ENCODE data around the gene SIDT1.

SIDT1 gene

DNA sequence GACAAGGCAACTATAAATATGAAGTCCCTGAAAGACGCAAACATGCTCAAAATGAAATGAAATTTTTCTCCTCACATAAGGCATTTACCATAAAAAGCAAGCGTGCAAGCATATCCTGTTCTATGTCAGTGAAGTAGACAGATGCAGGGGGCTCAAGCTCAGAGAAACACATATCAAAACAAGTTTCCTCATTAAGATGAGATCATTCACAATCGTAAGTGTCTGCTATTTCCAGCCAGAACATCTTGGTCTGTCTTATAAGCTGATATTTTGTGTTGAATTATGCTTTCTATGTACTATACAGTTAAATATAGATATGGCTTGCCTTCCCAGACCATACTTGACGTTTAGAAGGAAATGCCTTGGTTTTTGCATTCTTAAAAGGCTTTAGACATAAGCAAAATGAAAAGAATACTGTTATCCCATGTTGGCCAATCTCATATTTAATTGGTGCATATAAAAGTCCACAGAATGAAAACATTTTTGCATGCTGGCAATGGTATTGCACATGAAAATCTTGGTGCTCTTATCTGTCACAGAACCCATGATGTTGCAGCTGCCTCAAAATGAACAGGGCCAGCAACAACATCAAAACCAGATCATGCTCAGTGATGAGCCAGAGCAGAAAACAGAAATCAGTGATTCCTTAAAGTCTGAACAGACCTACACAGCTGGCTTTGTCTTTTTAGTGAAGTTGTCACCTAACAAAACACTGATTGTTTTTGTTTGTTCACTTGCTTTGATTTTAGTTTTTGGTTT lies 65.4 kb downstream of the SIDT1 start:
- no peak for DNase-seq (ENCODE audit: low spot score)

DNA sequence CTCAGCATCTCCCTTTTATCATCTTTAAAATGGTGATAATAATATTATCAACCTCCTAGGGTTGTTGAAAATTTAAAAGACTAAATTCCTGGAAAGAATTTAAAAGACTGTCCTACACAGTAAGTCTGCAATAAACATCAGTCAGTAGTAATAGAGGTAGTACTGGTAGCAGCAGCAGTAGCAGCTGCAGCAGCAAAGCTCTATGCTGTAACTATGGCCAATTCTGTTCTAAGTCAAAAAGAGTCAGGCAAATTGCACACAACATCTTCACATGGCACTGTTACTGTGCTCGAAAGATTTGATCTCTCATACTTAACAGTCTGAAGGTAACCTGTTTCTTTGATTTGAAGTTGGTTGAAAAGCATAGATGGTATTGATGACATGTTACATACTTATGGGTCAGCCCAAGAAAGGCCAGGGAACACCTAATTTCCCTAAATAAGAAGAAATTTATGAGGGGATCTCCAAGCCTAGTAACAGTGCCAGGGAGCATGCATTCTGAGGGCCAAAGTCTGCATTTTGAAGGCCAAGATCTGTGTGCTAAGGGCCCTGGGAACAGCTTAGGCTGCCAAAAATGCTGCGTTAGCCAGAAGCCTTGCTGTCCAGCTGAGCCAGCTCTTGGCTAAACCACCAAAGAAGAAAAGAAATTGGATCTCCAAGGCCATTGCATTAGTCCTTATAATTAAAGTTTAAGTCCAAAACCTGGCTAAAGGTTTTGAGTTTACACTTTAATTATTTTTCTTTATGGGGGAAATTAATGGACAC lies 68.2 kb downstream of the SIDT1 start:
- no peak for DNase-seq (ENCODE audit: low spot score)

DNA sequence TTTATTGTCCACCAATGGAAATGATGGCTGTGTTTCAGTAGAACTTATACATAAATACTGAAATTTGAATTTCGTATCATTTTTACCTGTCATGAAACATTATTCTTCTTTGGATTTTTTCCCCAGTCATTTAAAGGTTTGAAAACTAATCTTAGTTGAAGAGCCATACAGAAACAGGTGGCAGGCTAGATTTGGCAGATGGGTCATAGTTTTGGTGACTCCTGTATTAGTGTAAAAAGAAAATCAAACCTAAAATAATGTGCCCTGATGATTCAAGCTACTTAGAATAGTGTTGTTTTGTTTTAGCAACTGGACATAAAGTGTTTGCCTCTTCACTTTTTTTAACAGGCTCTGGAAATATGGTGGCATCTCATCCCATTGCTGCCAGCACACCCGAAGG lies 68.9 kb downstream of the SIDT1 start:
- no peak for DNase-seq (ENCODE audit: low spot score)

DNA sequence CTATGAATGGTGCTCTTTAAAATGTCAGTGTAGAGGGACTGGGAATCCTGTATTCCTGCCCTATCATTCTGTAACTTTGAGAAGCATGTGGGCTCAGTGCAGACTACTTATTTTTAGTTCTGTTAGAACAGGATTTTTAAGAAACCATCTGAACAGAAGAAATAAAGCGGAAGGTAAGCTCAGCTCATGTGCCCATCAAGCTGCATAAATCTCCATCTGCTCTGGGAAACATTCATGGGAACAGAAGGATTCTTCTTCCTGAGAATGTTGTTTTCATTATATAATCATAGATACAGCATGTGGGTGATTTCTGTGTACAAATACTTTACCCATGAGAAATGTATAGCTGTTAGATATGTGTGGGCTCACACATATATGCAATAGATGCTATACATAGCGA lies 69.9 kb downstream of the SIDT1 start:
- DNase-seq (ENCODE audit: low spot score) = no peak

DNA sequence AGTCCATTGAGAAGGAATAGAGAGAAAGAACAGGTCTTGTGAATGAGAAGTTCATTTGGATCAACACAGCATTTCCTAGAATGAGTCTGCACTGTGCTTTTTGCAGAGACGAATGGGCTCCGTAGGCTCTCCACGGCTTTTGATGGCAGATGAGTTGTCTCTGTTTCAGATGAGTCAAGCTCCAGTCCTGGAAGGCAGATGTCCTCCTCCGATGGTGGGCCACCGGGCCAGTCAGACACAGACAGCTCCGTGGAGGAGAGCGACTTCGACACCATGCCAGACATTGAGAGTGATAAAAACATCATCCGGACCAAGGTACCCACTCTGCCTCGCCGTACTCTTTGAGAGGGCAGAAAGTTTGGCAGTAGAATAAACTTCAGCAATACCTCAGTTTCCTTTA lies 70.5 kb downstream of the SIDT1 start:
- no peak for DNase-seq (ENCODE audit: low spot score)

DNA sequence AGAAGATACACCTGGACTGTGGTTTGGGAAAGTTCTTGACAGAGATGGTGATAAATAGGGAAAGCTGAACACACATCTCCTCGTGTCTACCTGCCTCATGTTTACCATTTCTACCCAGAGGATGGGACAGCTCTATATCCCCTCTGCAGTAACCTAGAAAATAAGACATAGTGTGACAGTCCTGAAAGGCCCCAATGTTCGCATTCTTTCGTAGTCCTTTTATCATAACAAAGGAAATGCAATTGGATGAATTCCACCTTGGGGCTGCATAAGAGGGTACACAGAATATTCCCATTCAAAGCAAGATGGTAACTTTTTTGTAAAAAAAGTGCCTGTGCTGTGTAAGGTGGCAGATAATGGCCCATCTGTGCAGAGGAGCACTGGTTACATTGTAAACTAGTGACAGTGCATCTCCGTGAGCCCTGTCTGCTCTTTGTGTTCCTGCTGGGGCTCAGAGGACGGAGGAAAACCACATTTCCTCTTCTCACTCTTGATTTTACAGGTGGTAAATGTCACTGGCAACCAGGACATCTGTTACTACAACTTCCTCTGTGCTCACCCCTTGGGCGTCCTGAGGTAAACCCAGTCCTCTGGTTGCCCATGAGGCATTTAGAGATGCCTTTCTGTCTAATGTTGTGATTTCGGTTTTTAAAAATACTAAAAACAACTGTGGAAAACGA lies 74.3 kb downstream of the SIDT1 start:
- DNase-seq (ENCODE audit: low spot score) = no peak

DNA sequence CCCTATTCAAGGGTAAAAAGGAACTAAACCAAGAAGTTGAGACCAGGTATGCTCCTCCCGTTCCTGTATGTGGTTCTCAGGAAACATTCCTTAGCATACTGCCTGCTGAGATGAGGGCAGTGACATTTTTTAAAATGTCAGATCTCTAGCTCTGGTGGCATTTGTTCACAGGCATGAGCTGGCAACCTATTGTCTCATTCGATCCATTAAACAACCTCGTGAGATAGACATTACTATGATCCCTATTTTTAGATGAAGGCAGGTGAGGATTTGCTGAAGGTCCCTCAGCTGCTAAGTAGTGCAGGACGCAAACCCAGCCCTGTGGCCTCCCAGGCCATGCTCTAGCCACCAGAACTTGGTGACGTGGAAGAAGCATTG lies 74.9 kb downstream of the SIDT1 start:
- DNase-seq (ENCODE audit: low spot score) = no peak

DNA sequence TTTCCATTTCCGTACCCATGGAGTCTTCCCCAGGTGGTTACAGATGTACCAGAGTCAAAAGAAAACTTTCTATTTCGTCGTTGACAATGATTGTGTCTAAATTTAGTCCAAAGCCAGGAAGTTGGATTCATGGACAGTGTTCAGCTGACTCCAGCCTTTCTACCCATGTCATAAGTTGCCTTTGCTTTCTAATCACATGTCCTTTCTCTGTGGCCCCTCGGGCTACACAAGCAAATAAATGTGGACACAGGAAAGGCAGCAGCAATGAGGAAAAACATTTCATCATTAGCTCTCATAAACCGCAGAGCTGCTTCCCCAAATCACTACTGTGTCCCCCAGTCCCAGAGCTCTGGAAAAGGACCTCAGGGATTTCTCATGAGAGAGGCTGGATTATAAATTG lies 82.0 kb downstream of the SIDT1 start:
- peak; percentile 67 for DNase-seq (ENCODE audit: low spot score)

DNA sequence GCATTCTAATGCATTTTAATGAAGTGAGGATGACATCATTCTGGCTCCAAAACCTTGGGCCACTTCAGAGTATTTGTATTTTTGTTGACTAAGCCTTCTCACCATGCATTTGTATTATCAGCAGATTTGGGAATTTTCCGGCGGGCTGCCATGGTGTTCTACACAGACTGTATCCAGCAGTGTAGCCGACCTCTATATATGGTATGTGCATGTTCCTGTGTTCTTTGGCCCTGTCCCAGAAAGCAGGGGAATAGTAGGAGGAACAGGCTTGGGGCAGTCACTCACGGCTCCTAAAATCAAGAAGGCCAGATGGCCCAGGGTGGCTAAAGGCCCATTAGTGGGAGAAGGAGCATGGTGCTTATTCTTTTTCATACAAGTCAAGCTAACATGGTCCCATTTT lies 83.6 kb downstream of the SIDT1 start:
- no peak for DNase-seq (ENCODE audit: low spot score)

DNA sequence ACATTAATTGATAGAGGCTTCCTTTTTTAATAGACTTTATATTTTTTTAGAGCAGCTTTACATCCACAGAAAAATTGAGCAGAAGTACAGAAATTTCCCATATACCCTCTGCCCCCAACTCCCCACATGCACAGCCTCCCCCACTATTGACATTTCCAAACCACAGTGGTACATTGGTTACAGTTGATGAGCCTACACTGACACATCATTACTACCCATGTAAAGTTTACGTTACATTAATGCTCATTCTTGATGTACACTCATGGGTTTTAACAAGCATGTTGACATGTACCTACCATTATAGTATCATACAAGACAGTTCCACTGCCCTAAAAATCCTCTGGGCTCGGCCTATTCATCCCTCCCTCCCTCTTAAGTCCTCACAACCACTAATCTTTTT lies 85.4 kb downstream of the SIDT1 start:
- DNase-seq (ENCODE audit: low spot score) = no peak

DNA sequence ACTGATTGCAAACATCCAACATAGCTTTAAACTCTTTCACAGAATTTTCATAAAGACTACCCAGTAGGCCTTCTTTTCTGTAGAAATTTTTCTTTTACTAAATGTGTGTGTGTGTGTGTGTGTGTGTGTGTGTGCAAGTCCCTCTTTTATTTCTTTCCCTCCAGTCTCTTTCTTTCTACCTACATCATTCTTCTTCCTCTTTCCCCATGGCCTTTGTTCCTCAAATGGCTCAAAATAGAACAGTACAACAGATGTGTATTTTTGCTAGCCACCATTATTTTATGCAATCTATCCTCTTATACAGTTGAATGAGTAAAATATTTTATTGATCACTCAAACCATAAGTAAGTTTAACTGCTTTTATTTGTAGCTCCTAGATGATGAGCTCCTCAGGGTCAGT lies 87.7 kb downstream of the SIDT1 start:
- DNase-seq (ENCODE audit: low spot score) = no peak

DNA sequence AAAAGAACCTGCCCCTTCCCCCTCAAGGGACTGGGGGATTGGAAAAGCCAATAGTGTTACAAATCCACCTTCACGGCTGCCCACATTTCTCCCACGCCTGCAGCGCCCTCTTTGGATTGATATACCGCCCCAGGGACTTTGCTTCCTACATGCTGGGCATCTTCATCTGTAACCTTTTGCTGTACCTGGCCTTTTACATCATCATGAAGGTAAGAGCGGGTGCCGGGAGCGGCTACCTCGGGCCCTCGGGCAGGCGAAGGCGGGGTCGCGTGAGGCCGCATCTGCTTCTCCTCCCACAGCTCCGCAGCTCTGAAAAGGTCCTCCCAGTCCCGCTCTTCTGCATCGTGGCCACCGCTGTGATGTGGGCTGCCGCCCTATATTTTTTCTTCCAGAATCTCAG lies 91.0 kb downstream of the SIDT1 start:
- no peak for DNase-seq (ENCODE audit: low spot score)

DNA sequence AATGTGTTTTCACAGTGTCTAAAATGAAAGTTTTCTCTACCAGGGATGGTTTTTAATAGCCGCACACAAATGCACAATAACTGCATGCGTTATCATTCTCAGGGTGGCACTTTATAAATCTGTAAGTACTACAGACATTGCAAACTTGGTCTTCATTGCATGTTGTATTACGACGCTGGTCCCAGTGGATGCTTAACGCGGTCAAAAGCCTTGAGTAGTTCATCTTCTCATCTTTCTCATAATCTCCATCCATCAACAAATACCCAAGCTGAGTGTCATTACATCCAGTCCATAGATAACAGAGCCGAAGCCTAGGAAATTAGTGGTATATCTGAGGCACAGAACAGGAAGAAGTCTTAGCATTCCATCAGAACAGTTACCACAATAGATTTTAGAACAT lies 91.5 kb downstream of the SIDT1 start:
- no peak for DNase-seq (ENCODE audit: low spot score)

DNA sequence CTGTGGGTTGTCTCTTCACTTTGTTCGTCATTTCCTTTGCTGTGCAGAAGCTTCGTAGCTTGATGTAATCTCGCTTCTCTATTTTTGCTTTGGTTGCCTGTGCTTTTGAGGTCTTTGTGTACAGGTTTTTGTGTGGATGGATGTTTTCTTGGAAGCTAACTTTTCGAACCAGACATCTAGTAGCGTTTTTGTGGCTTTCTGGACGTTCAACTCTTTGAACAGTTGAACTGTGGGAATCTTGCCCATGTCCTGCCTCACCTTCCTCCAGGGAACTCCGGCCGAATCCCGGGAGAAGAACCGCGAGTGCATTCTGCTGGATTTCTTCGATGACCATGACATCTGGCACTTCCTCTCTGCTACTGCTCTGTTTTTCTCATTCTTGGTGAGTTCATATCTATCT lies 93.5 kb downstream of the SIDT1 start:
- no peak for DNase-seq (ENCODE audit: low spot score)

DNA sequence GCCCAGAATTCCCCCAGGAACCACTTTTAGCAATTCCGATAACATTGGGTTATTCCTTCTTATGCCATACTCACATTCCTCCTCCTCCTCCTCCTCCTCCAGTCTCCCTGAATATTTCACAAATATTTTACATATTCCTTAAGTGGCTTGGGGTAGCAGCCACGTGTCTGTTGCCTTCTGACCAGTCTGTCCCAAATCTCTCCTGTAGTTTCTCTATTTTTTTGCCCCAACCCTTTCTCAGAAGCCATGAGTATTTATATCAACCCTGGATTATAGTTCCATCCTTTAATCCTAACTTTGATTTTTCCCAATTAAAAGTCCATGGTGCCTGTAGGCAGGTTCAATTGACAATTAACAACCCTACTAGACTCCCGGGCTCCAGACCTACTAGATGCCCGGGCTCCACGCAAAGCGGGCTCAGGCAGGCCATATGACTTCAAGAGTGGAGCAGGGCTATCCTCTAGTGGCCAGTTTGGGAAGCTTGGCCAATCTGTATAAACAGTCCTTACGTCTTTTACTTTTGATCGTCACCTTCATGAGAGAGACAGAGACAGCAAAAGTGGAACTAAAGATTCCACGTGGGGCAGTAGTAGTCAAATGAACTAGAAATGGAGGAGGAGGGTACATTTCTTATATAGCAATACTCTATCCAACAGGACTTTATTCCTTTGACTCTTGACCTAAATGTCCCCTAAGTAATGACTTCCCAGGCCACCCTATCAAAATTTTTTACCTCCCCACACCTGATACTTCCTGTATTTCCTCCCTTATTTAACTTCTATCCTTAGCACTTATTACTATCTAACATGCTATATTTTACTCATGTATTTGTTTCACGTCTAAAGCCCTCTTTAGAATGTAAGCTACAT lies 94.4 kb downstream of the SIDT1 start:
- peak; percentile 82 for DNase-seq (ENCODE audit: low spot score)

DNA sequence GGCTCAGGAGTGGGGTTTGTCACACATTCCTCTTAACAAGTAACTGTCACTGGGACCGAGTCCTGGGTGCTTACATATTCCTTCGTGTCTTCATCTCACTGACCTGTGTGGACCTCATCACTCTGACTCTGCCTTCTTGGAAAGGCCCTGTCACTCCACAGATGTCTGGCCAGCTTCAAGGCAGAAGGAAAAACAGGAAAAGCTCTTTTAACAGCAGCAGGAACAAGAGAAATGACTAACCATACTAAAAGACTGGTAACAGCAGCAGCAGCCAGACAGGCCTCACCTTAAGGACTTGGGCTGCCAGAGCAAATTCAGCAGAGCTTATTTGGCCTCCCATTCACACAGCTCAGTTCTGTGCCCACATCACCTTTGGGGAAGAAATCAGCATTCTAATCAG lies 96.0 kb downstream of the SIDT1 start:
- no peak for DNase-seq (ENCODE audit: low spot score)

DNA sequence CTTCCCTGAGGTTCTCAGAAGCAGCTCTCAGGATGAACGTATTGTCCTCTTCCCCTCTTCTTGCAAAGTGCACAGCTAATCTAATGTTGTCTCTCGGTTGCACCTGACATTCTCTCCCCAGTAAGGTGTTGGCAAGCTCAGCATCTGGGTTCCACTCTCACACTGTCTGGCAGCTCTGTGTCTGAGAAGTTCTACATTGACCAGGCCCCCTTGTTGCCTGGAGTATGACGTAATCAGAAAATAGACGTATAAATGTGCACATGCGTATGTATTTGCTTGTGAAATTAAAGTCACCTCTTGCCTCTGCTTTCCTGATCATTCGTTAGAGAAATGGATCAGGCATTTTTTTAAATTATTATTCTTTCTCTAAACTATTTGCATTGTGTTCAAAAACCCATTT lies 96.4 kb downstream of the SIDT1 start:
- DNase-seq (ENCODE audit: low spot score) = no peak

DNA sequence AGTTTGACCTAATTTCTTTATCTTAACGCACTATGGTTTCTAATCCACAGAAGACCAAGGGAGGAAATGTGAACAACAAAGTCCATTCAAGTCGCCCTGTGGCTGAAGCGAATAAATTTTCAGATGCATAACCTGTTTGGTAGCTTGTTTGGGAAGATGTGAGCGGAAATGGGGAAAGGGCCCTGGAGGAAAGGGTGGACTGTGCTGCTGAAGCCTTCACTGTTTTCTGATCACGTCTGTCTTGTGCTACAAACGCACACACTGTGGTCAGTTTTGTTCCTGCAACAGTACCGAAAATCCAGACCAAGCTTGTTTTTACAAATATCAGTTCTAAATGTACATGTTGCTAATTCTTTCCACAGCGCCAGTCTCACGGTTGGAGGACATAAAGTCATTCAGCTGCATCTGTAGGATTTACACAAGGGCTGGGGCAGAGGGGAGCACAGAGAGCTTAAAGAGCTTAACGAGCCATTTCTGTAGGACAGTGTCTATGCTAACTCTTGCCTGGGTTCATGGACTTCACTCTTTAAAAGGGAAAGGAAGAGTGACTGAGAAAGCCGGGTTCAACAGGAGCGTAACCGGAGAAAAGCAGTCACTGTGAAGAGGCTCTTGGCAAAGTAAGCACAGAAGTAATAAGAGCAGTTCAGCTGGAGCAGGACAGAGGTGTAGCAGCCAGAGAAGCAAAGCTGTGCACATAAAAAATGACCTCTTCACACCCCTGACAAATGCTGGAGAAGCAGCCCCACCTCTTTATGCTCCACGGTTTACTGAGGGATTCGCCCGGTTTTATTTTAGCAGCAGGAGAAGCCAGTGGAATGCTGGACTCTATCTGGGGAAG lies 97.4 kb downstream of the SIDT1 start:
- no peak for DNase-seq (ENCODE audit: low spot score)

DNA sequence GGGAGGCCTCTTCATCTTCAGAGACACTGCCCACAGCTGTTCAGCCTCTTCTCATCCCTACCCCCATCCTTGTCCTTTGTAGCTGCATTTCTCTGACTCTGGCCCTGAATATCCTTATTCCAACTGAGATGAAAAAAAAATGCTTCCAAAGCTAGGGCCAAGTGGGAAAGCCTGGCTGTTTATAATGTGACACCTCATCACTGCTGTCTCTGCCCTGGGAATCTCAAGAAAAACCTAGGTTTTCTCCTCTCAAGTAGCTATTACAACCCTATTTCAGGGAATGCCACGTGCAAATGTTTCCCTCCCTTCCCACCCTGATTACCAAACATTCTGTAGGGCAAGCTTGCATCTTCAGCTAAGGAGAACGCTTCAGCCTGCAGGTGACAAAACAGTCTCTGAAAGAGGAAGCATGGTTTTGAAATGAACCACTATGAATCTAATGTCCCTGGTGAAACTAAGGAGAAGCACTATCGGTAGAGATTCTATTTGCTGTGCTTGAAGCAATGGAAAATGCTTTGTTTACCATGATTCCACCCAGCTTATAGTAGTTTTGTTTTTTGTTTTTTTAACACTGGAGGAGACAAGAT lies 98.7 kb downstream of the SIDT1 start:
- DNase-seq (ENCODE audit: low spot score) = no peak

DNA sequence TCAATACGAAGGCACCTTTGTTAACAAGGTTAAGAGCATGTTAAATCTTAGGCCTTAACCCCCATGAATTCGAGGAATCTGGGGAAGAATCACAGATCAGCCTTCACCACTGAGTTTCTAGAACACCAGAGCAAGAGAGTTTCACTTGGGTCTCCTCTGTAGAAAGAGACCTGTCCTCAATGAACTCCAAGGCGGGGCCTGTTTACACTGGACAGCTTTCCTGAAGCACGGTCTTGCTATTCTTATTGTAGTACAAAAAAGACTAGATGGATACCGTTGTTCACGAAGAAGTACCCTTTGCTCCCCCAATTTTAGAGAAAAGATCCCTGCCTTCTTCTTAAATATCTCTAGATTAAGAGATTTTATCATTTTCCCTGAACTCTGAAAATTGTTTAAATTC lies 99.2 kb downstream of the SIDT1 start:
- DNase-seq (ENCODE audit: low spot score) = no peak
